ENCODE results near the gene KSR1. TPM values are rescaled to one million over a fixed set of nuclear protein-coding genes. Genes with fewer than 3 reads are reported as not detected.

KSR1 gene
- total and polyA plus RNA-seq, 2 experiments from 2014 or later, result 7.8 to 53.2 TPM

GRCh38 chr17:27552276-27552732 lies 96.1 kb downstream of the KSR1 start (continued):
- TF ChIP-seq, protein P1, sequence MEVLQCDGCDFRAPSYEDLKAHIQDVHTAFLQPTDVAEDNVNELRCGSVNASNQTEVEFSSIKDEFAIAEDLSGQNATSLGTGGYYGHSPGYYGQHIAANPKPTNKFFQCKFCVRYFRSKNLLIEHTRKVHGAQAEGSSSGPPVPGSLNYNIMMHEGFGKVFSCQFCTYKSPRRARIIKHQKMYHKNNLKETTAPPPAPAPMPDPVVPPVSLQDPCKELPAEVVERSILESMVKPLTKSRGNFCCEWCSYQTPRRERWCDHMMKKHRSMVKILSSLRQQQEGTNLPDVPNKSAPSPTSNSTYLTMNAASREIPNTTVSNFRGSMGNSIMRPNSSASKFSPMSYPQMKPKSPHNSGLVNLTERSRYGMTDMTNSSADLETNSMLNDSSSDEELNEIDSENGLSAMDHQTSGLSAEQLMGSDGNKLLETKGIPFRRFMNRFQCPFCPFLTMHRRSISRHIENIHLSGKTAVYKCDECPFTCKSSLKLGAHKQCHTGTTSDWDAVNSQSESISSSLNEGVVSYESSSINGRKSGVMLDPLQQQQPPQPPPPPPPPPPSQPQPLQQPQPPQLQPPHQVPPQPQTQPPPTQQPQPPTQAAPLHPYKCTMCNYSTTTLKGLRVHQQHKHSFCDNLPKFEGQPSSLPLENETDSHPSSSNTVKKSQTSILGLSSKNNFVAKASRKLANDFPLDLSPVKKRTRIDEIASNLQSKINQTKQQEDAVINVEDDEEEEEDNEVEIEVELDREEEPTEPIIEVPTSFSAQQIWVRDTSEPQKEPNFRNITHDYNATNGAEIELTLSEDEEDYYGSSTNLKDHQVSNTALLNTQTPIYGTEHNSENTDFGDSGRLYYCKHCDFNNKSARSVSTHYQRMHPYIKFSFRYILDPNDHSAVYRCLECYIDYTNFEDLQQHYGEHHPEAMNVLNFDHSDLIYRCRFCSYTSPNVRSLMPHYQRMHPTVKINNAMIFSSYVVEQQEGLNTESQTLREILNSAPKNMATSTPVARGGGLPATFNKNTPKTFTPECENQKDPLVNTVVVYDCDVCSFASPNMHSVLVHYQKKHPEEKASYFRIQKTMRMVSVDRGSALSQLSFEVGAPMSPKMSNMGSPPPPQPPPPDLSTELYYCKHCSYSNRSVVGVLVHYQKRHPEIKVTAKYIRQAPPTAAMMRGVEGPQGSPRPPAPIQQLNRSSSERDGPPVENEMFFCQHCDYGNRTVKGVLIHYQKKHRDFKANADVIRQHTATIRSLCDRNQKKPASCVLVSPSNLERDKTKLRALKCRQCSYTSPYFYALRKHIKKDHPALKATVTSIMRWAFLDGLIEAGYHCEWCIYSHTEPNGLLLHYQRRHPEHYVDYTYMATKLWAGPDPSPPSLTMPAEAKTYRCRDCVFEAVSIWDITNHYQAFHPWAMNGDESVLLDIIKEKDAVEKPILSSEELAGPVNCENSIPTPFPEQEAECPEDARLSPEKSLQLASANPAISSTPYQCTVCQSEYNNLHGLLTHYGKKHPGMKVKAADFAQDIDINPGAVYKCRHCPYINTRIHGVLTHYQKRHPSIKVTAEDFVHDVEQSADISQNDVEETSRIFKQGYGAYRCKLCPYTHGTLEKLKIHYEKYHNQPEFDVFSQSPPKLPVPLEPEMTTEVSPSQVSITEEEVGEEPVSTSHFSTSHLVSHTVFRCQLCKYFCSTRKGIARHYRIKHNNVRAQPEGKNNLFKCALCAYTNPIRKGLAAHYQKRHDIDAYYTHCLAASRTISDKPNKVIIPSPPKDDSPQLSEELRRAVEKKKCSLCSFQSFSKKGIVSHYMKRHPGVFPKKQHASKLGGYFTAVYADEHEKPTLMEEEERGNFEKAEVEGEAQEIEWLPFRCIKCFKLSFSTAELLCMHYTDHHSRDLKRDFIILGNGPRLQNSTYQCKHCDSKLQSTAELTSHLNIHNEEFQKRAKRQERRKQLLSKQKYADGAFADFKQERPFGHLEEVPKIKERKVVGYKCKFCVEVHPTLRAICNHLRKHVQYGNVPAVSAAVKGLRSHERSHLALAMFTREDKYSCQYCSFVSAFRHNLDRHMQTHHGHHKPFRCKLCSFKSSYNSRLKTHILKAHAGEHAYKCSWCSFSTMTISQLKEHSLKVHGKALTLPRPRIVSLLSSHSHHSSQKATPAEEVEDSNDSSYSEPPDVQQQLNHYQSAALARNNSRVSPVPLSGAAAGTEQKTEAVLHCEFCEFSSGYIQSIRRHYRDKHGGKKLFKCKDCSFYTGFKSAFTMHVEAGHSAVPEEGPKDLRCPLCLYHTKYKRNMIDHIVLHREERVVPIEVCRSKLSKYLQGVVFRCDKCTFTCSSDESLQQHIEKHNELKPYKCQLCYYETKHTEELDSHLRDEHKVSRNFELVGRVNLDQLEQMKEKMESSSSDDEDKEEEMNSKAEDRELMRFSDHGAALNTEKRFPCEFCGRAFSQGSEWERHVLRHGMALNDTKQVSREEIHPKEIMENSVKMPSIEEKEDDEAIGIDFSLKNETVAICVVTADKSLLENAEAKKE (CRISPR knock-in tag; IDR thresholded peaks at IDR 0.05), result no peak
- TF ChIP-seq JUNB (IDR thresholded peaks at IDR 0.05; ENCODE audit: unreplicated experiment) (no peak), EZH2 (IDR thresholded peaks at IDR 0.05; ENCODE audit: low read depth, unreplicated experiment) (no peak), CREB1 (CRISPR knock-in tag; IDR thresholded peaks at IDR 0.05; ENCODE audit: low read depth) (no peak), POLR2AphosphoS5 (IDR thresholded peaks at IDR 0.05; ENCODE audit: low read depth) (no peak), EZH2phosphoT487 (IDR thresholded peaks at IDR 0.05; ENCODE audit: unreplicated experiment) (no peak), NANOG (IDR thresholded peaks at IDR 0.05; ENCODE audit: borderline replicate concordance) (no peak)
- TF ChIP-seq, protein P2, sequence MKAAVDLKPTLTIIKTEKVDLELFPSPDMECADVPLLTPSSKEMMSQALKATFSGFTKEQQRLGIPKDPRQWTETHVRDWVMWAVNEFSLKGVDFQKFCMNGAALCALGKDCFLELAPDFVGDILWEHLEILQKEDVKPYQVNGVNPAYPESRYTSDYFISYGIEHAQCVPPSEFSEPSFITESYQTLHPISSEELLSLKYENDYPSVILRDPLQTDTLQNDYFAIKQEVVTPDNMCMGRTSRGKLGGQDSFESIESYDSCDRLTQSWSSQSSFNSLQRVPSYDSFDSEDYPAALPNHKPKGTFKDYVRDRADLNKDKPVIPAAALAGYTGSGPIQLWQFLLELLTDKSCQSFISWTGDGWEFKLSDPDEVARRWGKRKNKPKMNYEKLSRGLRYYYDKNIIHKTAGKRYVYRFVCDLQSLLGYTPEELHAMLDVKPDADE (IDR thresholded peaks at IDR 0.05), result no peak

GRCh38 chr17:27553019-27553511 lies 96.8 kb downstream of the KSR1 start:
- Histone ChIP-seq H3K36me3 (ENCODE audit: insufficient read depth) (no peaks in the 10 kb centered on the region), H2AFZ (no peak overlapping the region), H3K9me2 (ENCODE audit: insufficient read depth) (peaks cover 3% of the 10 kb centered on the region; the same call in 1 of the 2 replicates), H3K27me3 (ENCODE audit: insufficient read depth) (no peaks in the 10 kb centered on the region), H3K4me3 (no peak overlapping the region), H3K4me1 (ENCODE audit: insufficient read depth) (no peaks in the 10 kb centered on the region), H3F3A (replicated peaks; ENCODE audit: low read depth) (no peaks in the 10 kb centered on the region), H4K20me1 (replicated peaks; ENCODE audit: insufficient read depth) (no peaks in the 10 kb centered on the region), H3K4me2 (no peak overlapping the region), H3K79me2 (replicated peaks; ENCODE audit: insufficient read depth) (peaks cover 11% of the 10 kb centered on the region), H3K27ac (ENCODE audit: low read depth) (no peak overlapping the region)
- peaks cover 31% of the 10 kb centered on the region for H3K36me3 Mint-ChIP-seq (ENCODE audit: low read depth)
- peaks cover 5% of the 10 kb centered on the region for H3K27me3 Mint-ChIP-seq (ENCODE audit: insufficient read depth, low read depth, poor library complexity)
- H3K9me3 Mint-ChIP-seq, result peaks cover 4% of the 10 kb centered on the region; the same call in 2 of the 3 replicates
- ATAC-seq (no peak), DNase-seq (ENCODE audit: low spot score) (no peak)
- H3K4me1 Mint-ChIP-seq, result peaks cover 12% of the 10 kb centered on the region
- H3K27ac Mint-ChIP-seq, result no peak overlapping the region
- TF ChIP-seq, protein P3, sequence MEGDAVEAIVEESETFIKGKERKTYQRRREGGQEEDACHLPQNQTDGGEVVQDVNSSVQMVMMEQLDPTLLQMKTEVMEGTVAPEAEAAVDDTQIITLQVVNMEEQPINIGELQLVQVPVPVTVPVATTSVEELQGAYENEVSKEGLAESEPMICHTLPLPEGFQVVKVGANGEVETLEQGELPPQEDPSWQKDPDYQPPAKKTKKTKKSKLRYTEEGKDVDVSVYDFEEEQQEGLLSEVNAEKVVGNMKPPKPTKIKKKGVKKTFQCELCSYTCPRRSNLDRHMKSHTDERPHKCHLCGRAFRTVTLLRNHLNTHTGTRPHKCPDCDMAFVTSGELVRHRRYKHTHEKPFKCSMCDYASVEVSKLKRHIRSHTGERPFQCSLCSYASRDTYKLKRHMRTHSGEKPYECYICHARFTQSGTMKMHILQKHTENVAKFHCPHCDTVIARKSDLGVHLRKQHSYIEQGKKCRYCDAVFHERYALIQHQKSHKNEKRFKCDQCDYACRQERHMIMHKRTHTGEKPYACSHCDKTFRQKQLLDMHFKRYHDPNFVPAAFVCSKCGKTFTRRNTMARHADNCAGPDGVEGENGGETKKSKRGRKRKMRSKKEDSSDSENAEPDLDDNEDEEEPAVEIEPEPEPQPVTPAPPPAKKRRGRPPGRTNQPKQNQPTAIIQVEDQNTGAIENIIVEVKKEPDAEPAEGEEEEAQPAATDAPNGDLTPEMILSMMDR (conservative IDR thresholded peaks at IDR 0.05; ENCODE audit: low read depth in 2 of 2), result no peak
- TF ChIP-seq, protein P2 (IDR thresholded peaks at IDR 0.05), result no peak
- no peak for TF ChIP-seq STAT1 (IDR thresholded peaks at IDR 0.05; ENCODE audit: unreplicated experiment)
- no peak for TF ChIP-seq CREB1 (CRISPR knock-in tag; IDR thresholded peaks at IDR 0.05; ENCODE audit: low read depth)
- H3K4me3 Mint-ChIP-seq, result no peak overlapping the region
